ENCODE results near the gene OTUD1.

DNA sequence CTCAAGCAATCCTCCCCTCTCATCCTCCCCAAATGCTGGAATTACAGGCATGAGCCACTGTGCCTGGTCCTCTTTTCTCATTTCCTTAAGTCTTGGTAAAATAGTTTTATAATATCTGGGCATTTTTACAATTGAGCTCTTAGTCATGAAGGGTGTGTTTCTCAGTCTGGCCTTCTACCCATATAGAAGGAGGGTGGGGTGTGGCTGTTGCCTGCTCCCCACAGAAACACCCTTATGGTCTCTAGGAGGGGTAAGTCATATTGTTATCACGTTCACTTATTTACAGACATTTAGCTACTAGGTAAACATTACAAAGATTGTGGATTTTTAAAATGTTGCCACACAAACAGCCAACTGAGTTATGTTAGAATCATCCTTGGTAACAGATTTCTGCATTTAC lies 6.7 kb upstream of the OTUD1 start:
- TF ChIP-seq CTCF (IDR thresholded peaks at IDR 0.05) (no peak), JUNB (IDR thresholded peaks at IDR 0.05) (no peak), BHLHE40 (IDR thresholded peaks at IDR 0.05; ENCODE audit: low read depth, low read length) (no peak), RAD21 (conservative IDR thresholded peaks at IDR 0.05 in 1 of 2, IDR thresholded peaks at IDR 0.05 in 1 of 2) (no peak), EHF (CRISPR knock-in tag; IDR thresholded peaks at IDR 0.05) (no peak), SMC3 (IDR thresholded peaks at IDR 0.05) (no peak), SREBF2 (IDR thresholded peaks at IDR 0.05) (no peak), KDM1A (IDR thresholded peaks at IDR 0.05; ENCODE audit: low read depth) (no peak), HDAC2 (IDR thresholded peaks at IDR 0.05) (no peak)
